ENCODE data around the gene DDX24.

DNA sequence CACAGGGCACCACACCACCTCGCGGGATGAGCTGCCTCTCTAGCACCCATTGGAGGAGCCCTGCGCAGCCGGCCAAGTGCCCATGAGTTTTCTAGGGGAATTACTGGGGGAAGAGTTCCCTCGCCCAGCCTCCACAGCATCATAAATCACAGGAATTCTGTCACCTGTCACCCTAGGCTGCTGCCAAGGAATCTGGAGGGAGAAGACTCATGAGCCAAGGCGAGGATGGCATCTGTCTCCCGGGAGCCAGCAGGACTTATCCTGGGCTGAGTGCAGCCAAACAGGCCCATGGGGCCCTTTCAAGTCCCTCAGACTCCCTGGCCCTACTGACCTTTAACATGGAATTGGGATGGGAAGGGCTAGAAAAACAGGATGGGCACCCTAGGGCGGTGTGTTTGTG lies 62.7 kb downstream of the DDX24 start:
- TF ChIP-seq, protein P1, sequence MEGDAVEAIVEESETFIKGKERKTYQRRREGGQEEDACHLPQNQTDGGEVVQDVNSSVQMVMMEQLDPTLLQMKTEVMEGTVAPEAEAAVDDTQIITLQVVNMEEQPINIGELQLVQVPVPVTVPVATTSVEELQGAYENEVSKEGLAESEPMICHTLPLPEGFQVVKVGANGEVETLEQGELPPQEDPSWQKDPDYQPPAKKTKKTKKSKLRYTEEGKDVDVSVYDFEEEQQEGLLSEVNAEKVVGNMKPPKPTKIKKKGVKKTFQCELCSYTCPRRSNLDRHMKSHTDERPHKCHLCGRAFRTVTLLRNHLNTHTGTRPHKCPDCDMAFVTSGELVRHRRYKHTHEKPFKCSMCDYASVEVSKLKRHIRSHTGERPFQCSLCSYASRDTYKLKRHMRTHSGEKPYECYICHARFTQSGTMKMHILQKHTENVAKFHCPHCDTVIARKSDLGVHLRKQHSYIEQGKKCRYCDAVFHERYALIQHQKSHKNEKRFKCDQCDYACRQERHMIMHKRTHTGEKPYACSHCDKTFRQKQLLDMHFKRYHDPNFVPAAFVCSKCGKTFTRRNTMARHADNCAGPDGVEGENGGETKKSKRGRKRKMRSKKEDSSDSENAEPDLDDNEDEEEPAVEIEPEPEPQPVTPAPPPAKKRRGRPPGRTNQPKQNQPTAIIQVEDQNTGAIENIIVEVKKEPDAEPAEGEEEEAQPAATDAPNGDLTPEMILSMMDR (optimal IDR thresholded peaks at IDR 0.05 in 1 of 3, IDR thresholded peaks at IDR 0.05 in 1 of 3, conservative IDR thresholded peaks at IDR 0.05 in 1 of 3; ENCODE audit: extremely low read depth in 1 of 3, insufficient read depth in 2 of 3, low read length in 3 of 3): no peak
- no peak for TF ChIP-seq EZH2 (IDR thresholded peaks at IDR 0.05; ENCODE audit: low read length)

All from keratinocyte (primary cell).